ENCODE data around the gene TRIO. TPM values are rescaled to one million over a fixed set of nuclear protein-coding genes. Genes with fewer than 3 reads are reported as not detected.
A peak's percentile ranks its signal among the peaks of the same experiment; 100 is the strongest.

The TRIO gene
- total RNA-seq, 4 donors from 2014 or later: 21.2 to 105 (median 47.6) TPM

DNA sequence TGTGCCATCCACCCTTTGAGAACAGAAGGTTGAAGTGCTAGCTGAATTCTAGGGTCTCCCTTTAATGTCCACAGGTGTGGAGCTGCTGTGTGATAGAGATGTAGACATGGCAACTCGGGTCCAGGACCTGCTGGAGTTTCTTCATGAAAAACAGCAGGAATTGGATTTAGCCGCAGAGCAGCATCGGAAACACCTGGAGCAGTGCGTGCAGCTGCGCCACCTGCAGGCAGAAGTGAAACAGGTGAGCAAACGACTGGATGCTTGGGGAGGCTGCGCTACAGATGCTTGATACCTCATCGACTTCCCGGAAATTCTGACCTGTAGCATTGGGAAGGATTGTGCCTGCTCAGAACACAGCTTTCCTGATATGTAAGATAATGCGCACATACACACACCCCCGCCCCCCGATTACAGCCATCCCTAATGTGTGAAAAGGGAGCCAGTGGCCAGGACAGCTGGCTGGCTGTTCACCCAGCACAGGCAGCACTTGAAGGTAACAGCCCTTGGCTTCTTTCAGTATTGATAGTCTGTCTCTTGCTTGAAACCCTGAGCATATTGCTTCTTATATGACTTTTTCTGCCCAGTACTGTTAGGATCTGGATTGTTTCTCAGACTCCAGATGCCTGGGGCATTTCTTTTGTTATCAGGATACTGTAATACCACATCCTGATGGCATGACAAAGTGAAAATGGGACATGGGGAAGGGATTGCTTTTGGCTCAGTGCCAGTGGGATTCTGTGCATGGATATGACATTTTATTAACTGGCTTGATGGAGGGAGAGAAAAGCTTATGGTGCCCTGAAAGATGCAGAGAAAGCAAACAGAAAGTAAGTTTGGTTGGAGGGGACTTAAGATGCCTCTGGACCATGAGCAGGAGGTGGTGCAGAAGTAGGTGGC lies 221.7 kb downstream of the TRIO start:
- DNase-seq: no peak
- Histone ChIP-seq H3K9me3 (no peaks in the 10 kb centered on the region), H3K27ac (no peak overlapping the region), H3K36me3 (peaks cover 17 to 93% (median 45%) of the 10 kb centered on the region in 3 donors), H3K4me1 (no peaks in the 10 kb centered on the region), H3K4me3 (no peak overlapping the region), H3K27me3 (no peaks in the 10 kb centered on the region)
- intact Hi-C loops (cut with DNase I): loop anchor here (10.0 kb wide), 2 partner anchors 250 to 380 kb away; no protein-coding TSS in a partner anchor
- TF ChIP-seq POLR2A (IDR thresholded peaks at IDR 0.05): no peak
- TF ChIP-seq, protein P1, sequence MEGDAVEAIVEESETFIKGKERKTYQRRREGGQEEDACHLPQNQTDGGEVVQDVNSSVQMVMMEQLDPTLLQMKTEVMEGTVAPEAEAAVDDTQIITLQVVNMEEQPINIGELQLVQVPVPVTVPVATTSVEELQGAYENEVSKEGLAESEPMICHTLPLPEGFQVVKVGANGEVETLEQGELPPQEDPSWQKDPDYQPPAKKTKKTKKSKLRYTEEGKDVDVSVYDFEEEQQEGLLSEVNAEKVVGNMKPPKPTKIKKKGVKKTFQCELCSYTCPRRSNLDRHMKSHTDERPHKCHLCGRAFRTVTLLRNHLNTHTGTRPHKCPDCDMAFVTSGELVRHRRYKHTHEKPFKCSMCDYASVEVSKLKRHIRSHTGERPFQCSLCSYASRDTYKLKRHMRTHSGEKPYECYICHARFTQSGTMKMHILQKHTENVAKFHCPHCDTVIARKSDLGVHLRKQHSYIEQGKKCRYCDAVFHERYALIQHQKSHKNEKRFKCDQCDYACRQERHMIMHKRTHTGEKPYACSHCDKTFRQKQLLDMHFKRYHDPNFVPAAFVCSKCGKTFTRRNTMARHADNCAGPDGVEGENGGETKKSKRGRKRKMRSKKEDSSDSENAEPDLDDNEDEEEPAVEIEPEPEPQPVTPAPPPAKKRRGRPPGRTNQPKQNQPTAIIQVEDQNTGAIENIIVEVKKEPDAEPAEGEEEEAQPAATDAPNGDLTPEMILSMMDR (IDR thresholded peaks at IDR 0.05): peak; percentile 25 to 68 (median 41)
- WGBS, 2 donors: 82 to 84% methylated on average over 9 to 11 of the region's 12 CpGs

DNA sequence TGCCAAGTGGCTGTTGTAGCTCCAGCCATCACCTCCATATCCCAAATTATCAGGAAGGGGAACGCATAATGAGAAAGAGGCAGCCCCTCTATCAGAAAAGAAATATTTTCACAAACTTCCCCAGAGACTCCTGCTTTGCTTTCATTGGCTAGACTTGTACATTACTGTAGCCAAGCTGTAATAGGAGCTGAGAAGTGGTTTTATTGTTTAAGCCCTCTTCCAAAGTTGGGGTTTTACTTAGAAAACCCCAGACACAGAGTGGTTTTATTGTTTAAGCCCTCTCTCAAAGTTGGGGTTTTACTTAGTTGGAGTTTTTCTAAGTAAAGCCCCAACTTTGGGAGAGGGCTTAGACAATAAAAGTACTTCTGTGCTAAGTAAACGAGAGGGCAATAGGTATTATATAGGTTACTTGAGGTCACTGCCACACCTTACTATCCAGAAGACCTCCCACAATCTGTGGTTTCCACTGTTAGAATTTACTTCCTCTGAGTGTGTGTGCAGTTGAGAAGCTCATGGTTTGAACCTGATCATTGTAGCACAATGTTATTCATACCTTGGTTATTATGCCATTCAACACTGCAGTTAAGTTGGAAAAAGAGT lies 222.8 kb downstream of the TRIO start:
- no peaks in the 10 kb centered on the region for H3K4me1 ChIP-seq
- H3K9me3 ChIP-seq: no peaks in the 10 kb centered on the region
- intact Hi-C loops (cut with DNase I): loop anchor here (10.0 kb wide), 2 partner anchors 251 to 381 kb away; no protein-coding TSS in a partner anchor
- 56 to 62% methylated on average over 2 of the region's 2 CpGs for WGBS, 2 donors
- no peak for DNase-seq
- H3K27ac ChIP-seq: no peak overlapping the region
- H3K36me3 ChIP-seq: peaks cover 17 to 93% (median 43%) of the 10 kb centered on the region in 3 donors
- no peaks in the 10 kb centered on the region for H3K27me3 ChIP-seq
- TF ChIP-seq, protein P1 (IDR thresholded peaks at IDR 0.05): no peak
- TF ChIP-seq POLR2A (IDR thresholded peaks at IDR 0.05): no peak
- H3K4me3 ChIP-seq: no peak overlapping the region

DNA sequence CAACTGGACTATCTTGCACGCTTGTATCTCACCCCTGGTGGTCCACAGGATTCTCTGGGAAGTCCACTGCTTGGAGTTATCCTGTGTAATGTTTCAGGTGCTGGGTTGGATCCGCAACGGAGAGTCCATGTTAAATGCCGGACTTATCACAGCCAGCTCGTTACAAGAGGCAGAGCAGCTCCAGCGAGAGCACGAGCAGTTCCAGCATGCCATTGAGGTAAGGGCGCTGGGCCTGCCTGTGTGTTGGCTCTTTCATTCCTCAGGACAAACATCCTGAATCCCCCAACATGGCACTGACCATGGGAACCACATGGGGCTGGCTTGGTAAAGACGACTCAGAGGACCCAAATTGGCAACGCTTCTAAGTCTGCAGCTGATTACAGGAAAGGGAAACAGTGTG lies 223.6 kb downstream of the TRIO start:
- intact Hi-C loops (cut with DNase I): loop anchor here (10.0 kb wide), 2 partner anchors 252 to 382 kb away; no protein-coding TSS in a partner anchor
- Histone ChIP-seq H3K4me3 (no peak overlapping the region), H3K27ac (no peak overlapping the region), H3K9me3 (no peaks in the 10 kb centered on the region), H3K4me1 (no peaks in the 10 kb centered on the region), H3K27me3 (no peaks in the 10 kb centered on the region), H3K36me3 (peaks cover 17 to 93% (median 43%) of the 10 kb centered on the region in 3 donors)
- DNase-seq: no peak
- 87 to 91% methylated on average over 3 to 9 of the region's 10 CpGs for WGBS, 2 donors
- TF ChIP-seq POLR2A (IDR thresholded peaks at IDR 0.05): no peak
- TF ChIP-seq, protein P1 (IDR thresholded peaks at IDR 0.05): no peak

DNA sequence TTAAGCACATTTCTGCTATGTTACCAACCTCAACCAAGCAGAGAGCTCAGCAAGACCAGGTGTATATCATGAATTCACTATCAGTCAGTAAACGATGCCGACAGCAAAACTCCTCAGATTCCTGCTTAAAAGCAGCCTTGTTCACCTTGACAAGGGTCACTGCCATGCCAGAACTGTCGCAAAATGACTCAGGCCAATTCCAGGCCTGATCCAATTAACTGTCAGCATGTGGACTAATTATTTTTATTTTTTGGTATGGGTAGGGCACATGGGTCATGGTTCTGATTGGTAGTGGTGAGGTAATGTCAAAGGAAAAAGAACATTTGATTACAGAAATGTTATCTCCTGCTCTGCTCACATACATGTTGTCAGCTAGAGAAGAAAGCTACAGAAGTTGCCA lies 224.2 kb downstream of the TRIO start:
- no peaks in the 10 kb centered on the region for H3K9me3 ChIP-seq
- no peak overlapping the region for H3K27ac ChIP-seq
- no peak overlapping the region for H3K4me3 ChIP-seq
- H3K27me3 ChIP-seq: no peaks in the 10 kb centered on the region
- no peaks in the 10 kb centered on the region for H3K4me1 ChIP-seq
- H3K36me3 ChIP-seq: peaks cover 17 to 94% (median 43%) of the 10 kb centered on the region in 3 donors
- WGBS, 2 donors: 90 to 95% methylated on average over 3 of the region's 3 CpGs
- intact Hi-C loops (cut with DNase I): loop anchor here (10.0 kb wide), 2 partner anchors 253 to 383 kb away; no protein-coding TSS in a partner anchor
- no peak for DNase-seq
- TF ChIP-seq, protein P1 (IDR thresholded peaks at IDR 0.05): no peak
- no peak for TF ChIP-seq POLR2A (IDR thresholded peaks at IDR 0.05)

DNA sequence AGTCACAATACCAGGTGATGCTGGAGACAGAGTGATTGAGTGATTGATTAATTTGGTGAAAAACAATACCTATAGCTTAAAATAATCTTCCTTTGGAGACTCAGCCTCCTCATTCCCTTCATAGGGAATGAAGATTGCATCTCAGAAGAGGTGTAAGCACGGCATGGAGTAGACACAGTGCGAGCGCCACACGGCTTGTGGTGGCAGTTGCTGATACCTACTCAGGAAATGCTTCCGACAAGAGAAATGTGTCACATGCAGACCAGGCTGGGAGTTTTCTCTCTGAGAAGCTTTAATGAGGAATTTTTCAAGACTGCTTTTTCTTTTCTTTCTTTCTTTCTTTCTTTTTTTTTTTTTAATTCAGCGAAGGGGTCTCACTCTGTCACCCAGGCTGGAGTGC lies 226.6 kb downstream of the TRIO start:
- no peak overlapping the region for H3K27ac ChIP-seq
- no peaks in the 10 kb centered on the region for H3K27me3 ChIP-seq
- H3K36me3 ChIP-seq: peaks cover 15 to 98% (median 43%) of the 10 kb centered on the region in 3 donors
- H3K4me1 ChIP-seq: no peaks in the 10 kb centered on the region
- no peak for TF ChIP-seq POLR2A (IDR thresholded peaks at IDR 0.05)
- TF ChIP-seq, protein P1 (IDR thresholded peaks at IDR 0.05): no peak
- no peak overlapping the region for H3K4me3 ChIP-seq
- intact Hi-C loops (cut with DNase I): loop anchor here (10.0 kb wide), 2 partner anchors 255 to 385 kb away; no protein-coding TSS in a partner anchor
- 90 to 92% methylated on average over 6 of the region's 6 CpGs for WGBS, 2 donors
- no peaks in the 10 kb centered on the region for H3K9me3 ChIP-seq
- DNase-seq: no peak
